Measurements from ENCODE around the gene KCNK16. TPM values are rescaled to one million over a fixed set of nuclear protein-coding genes. Genes with fewer than 3 reads are reported as not detected.

The KCNK16 gene
- total RNA-seq, 1 donor: not detected

DNA sequence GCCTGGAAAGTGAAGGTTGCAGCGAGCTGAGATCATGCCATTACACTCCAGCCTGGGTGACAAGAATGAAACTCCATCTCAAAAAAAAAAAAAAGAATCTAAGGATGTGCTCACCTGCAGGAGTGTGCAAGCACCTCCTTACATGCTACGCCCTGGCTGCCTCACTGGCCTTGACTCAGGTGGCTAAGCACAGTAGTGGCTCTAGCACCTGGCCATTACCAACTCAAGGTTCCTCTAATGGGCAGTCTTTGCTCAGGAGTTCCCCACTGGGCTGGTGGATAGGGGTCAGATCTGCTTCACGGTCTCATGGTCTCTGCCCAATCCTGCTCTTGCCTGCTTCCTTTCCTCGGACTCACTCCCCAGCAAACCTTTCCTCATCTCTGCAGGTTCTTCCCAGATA is 48.0 kb downstream of the KCNK16 start:
- Histone ChIP-seq H3K27me3 (ENCODE audit: insufficient read depth, low read length) (no peaks in the 10 kb centered on the region), H3K4me2 (ENCODE audit: insufficient read depth, low read length) (no peak overlapping the region), H3K4me1 (ENCODE audit: insufficient read depth, low read length) (no peaks in the 10 kb centered on the region), H3K36me3 (ENCODE audit: insufficient read depth, low read length) (no peaks in the 10 kb centered on the region), H3K4me3 (ENCODE audit: insufficient read depth, low read length) (no peak overlapping the region), H3K79me2 (ENCODE audit: insufficient read depth, low read length) (no peaks in the 10 kb centered on the region), H4K20me1 (ENCODE audit: insufficient read depth, low read length) (no peaks in the 10 kb centered on the region), H2AFZ (ENCODE audit: low read length) (no peak overlapping the region), H3K9me3 (ENCODE audit: low read depth, low read length) (no peaks in the 10 kb centered on the region), H3K27ac (ENCODE audit: low read depth, low read length) (no peak overlapping the region)
- no peak for TF ChIP-seq CTCF (IDR thresholded peaks at IDR 0.05; ENCODE audit: extremely low read depth, low read depth, low read length)
- DNase-seq (ENCODE audit: insufficient read length, low spot score, missing footprints): no peak

DNA sequence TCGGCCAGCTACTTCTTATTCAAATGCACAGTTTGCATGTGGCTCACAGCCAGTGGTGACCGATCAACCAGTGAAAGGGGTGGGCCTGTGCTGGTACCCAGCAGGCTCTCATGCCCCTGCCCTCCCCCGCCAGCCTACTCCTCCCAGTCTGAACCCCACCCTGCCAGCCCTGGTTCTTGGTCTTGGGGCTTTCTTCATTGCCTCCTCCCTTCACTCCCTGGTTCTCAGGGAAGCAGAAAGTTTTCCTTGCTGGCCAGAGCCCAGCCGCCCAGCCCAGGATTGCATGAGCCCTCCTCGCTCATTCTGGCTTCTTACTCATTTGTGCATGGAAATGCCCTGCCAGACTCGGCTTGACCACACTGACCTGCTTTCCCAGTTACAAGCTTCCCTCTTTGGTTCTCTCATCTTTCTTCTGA is 49.1 kb downstream of the KCNK16 start:
- Histone ChIP-seq H3K79me2 (ENCODE audit: insufficient read depth, low read length) (no peaks in the 10 kb centered on the region), H3K27me3 (ENCODE audit: insufficient read depth, low read length) (no peaks in the 10 kb centered on the region), H3K9me3 (ENCODE audit: low read depth, low read length) (no peaks in the 10 kb centered on the region), H3K4me2 (ENCODE audit: insufficient read depth, low read length) (no peak overlapping the region), H3K27ac (ENCODE audit: low read depth, low read length) (no peak overlapping the region), H4K20me1 (ENCODE audit: insufficient read depth, low read length) (no peaks in the 10 kb centered on the region), H2AFZ (ENCODE audit: low read length) (no peak overlapping the region), H3K4me1 (ENCODE audit: insufficient read depth, low read length) (no peaks in the 10 kb centered on the region), H3K36me3 (ENCODE audit: insufficient read depth, low read length) (no peaks in the 10 kb centered on the region), H3K4me3 (ENCODE audit: insufficient read depth, low read length) (no peak overlapping the region)
- no peak for DNase-seq (ENCODE audit: insufficient read length, low spot score, missing footprints)
- no peak for TF ChIP-seq CTCF (IDR thresholded peaks at IDR 0.05; ENCODE audit: extremely low read depth, low read depth, low read length)

DNA sequence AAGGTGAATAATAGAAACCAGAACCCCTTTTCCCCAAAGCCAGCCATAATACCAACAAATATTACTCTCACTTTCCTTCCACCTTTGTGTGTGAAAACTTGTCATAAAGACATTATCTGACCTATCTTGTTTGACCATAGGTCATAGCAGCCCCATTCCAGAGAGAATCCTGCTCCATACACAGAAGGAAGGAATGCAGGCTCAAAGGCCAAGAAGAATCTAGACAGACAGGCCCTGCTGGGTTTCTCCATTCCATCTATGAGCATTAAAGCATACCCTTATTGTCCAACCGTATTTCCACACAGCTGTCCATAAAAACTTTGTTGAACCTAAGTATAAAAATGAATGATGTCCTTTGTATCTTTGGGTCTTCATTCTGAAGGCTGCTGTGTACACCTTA is 52.5 kb downstream of the KCNK16 start:
- no peak for TF ChIP-seq CTCF (IDR thresholded peaks at IDR 0.05; ENCODE audit: extremely low read depth, low read depth, low read length)
- Histone ChIP-seq H3K4me1 (ENCODE audit: insufficient read depth, low read length) (no peaks in the 10 kb centered on the region), H3K4me3 (ENCODE audit: insufficient read depth, low read length) (no peak overlapping the region), H3K79me2 (ENCODE audit: insufficient read depth, low read length) (no peaks in the 10 kb centered on the region), H3K4me2 (ENCODE audit: insufficient read depth, low read length) (no peak overlapping the region), H4K20me1 (ENCODE audit: insufficient read depth, low read length) (no peaks in the 10 kb centered on the region), H3K36me3 (ENCODE audit: insufficient read depth, low read length) (no peaks in the 10 kb centered on the region), H3K27me3 (ENCODE audit: insufficient read depth, low read length) (no peaks in the 10 kb centered on the region), H3K27ac (ENCODE audit: low read depth, low read length) (no peak overlapping the region), H2AFZ (ENCODE audit: low read length) (no peak overlapping the region), H3K9me3 (ENCODE audit: low read depth, low read length) (no peaks in the 10 kb centered on the region)
- DNase-seq (ENCODE audit: insufficient read length, low spot score, missing footprints): no peak

DNA sequence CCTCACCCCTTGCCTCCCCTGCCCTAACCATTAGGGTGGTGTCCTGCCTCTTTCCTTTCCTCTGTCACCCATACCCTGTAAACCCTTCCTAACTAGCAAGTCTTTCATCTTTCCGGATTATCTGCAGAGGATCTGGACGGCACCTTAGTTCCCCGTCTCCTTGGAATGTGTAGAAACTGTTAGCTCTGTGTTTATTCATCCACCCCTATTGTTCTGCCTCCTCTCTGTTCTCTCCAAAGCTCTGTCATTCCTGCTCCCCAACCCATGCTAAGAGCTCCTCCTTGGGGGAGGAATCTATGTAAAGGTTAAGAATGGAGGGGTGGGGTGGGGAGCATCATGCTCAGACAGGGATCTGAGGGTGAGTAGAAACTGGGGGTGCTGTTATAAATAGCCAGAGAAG is 53.8 kb downstream of the KCNK16 start:
- Histone ChIP-seq H3K27me3 (ENCODE audit: insufficient read depth, low read length) (no peaks in the 10 kb centered on the region), H3K4me2 (ENCODE audit: insufficient read depth, low read length) (no peak overlapping the region), H3K4me1 (ENCODE audit: insufficient read depth, low read length) (no peaks in the 10 kb centered on the region), H2AFZ (ENCODE audit: low read length) (no peak overlapping the region), H3K79me2 (ENCODE audit: insufficient read depth, low read length) (no peaks in the 10 kb centered on the region), H3K4me3 (ENCODE audit: insufficient read depth, low read length) (no peak overlapping the region), H3K36me3 (ENCODE audit: insufficient read depth, low read length) (no peaks in the 10 kb centered on the region), H3K9me3 (ENCODE audit: low read depth, low read length) (no peaks in the 10 kb centered on the region), H3K27ac (ENCODE audit: low read depth, low read length) (no peak overlapping the region), H4K20me1 (ENCODE audit: insufficient read depth, low read length) (no peaks in the 10 kb centered on the region)
- DNase-seq (ENCODE audit: insufficient read length, low spot score, missing footprints): no peak
- TF ChIP-seq CTCF (IDR thresholded peaks at IDR 0.05; ENCODE audit: extremely low read depth, low read depth, low read length): no peak

Data from osteoblast (primary cell).